ENCODE results near the gene RPS6KA2.

Gene RPS6KA2

DNA sequence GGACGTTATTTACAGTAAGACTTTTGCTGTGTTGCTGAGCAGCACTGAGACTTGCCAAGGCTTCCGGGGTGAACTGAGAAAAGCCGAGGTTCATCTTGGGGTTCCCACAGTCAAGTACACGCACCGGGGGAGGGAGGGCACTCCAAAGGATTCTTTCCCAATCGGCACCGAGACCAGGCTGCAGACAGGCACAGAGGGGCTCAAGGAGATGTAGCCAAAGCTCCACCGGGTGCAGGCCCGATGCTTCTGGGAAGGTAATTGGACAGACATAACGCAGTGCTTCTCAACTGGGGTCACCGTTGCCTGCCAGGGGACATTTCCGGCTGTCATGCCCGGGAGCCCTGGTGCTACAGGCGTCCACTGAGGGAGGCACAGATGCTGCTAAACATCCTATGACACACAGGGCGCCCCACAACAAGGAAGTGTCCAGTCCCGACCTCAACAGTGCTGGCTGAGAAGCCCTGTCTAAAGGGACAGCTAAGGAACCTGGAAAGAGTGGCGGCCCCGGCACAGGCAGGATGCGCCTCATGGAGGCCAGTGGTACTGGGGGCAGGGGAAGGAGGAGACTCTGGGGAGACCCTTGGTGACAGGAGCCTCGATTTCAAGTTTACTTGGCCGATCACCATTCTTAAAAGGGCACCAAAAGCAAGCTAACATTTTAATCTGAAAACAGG, 133.5 kb downstream of the RPS6KA2 start:
- no peak for DNase-seq (ENCODE audit: low read depth)
- TF ChIP-seq, protein P1, sequence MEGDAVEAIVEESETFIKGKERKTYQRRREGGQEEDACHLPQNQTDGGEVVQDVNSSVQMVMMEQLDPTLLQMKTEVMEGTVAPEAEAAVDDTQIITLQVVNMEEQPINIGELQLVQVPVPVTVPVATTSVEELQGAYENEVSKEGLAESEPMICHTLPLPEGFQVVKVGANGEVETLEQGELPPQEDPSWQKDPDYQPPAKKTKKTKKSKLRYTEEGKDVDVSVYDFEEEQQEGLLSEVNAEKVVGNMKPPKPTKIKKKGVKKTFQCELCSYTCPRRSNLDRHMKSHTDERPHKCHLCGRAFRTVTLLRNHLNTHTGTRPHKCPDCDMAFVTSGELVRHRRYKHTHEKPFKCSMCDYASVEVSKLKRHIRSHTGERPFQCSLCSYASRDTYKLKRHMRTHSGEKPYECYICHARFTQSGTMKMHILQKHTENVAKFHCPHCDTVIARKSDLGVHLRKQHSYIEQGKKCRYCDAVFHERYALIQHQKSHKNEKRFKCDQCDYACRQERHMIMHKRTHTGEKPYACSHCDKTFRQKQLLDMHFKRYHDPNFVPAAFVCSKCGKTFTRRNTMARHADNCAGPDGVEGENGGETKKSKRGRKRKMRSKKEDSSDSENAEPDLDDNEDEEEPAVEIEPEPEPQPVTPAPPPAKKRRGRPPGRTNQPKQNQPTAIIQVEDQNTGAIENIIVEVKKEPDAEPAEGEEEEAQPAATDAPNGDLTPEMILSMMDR (conservative IDR thresholded peaks at IDR 0.05; ENCODE audit: control insufficient read depth, insufficient read depth, low read depth, low read length) = no peak

DNA sequence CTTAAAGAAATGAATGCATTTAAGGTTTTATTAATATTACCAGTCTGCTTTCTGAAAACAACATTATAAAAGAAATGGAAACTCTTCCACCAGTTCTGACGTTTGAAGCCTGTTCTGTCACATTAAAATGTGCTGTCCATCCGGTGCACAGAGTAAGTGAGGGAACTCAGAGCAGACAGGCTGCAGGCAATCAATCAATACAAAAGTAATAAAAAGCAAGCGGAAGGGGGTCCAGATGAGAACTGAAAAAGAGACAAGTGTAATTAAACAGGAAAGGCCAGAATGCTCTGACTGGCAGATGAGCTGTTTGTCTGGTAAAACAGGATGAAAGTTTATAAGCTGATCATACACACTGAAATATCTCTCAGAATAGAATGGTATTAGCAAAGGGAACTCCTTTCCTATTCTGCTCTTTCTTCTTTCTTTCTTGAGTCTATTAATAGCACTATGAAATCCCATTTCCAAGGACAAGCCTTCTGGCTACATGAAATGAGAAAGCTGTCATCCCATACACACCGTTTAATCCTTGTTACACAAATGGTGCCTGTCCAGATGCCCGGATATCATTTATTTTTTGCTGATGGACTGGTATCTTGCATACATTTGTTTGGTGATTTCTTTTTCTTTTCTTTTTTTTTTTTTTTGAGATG, 134.8 kb downstream of the RPS6KA2 start:
- no peak for DNase-seq (ENCODE audit: low read depth)
- H3K4me3 ChIP-seq (ENCODE audit: control insufficient read depth, low read depth, low read length) = no peak overlapping the region
- TF ChIP-seq, protein P1 (conservative IDR thresholded peaks at IDR 0.05; ENCODE audit: control insufficient read depth, insufficient read depth, low read depth, low read length) = no peak

More for the DNA sequence above, 133.5 kb downstream of the RPS6KA2 start:
- H3K4me3 ChIP-seq (ENCODE audit: control insufficient read depth, low read depth, low read length) = no peak overlapping the region

DNA sequence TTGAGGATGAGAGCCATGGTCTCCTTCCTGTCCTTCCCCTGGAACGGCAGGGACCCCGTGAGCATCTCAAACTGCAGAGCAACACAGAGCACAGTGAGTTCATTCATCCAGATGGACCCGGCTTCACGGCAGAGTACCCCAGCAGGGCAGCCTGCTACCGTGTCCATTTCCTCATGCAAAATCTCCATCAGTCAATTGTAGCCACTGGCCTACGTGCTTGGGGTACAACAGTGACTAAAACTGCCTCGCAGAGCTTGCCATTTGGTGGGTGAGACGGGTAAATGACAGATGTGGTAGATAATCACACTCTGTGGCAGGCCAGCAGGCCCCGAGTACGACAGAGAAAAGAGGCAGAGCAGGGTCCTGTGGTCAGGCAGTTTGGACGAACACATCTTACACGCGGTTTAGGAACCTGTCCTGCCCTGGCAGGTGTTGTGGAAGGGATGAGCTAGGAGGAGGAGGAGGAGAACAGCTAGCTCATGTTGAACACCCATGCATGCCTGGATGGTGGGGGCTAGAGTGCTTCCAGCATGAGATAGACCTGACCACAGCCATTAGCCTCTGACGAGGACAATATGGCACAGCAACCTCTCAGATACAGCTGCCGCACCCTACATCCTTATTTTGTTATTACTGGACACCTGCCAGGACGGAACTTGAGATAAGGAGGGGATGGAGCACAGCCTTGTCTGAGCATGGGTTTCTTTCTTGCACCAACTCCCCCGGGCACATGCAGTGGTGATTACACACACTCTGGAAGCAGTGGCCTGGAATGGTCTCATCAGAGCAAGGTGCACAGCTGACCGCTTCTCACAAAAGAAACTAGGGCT, 136.2 kb downstream of the RPS6KA2 start:
- DNase-seq (ENCODE audit: low read depth) = peak; percentile 30
- no peak overlapping the region for H3K4me3 ChIP-seq (ENCODE audit: control insufficient read depth, low read depth, low read length)
- TF ChIP-seq, protein P1 (conservative IDR thresholded peaks at IDR 0.05; ENCODE audit: control insufficient read depth, insufficient read depth, low read depth, low read length) = no peak

DNA sequence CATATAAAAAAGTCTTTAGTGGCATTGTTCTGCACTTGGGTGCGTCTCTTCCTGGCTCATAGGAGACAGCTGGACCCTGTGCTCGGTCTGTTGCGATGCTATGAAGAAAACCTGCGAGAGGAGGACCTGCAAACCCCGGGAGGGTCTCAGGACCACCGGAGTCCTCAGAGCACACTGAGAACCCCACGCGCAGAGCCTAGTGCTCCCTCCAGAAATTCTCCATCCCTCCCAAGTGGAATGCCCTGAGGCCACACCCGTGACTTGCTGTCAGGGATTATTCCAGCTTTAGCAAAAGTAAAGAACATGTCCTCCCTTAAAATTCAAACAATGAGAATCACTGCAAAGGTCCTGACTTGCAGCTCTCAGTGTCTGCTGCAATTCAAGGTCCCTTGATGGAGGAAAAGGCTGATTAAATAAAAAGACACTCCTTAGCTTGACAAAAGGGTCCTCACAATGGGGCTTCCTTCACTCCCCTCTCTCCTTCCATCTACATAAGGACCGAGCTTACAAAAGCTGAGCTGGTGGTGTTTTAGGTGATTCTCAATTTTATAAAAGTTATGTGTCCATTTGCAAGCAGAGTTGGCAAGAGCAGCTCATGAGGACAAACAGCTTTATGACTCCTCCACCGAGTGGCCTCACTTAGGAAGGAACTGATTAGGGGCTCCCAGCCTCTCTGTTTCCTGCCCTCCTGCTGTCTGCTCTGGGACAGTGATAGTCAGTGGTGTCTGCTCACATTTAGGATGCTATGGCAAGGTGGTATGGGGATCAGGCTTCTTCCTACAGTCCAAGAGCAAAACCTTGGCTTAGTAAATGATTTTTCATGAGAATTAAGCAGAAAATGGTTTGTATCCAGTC, 137.5 kb downstream of the RPS6KA2 start:
- TF ChIP-seq, protein P1 (conservative IDR thresholded peaks at IDR 0.05; ENCODE audit: control insufficient read depth, insufficient read depth, low read depth, low read length) = no peak
- no peak for DNase-seq (ENCODE audit: low read depth)
- H3K4me3 ChIP-seq (ENCODE audit: control insufficient read depth, low read depth, low read length) = no peak overlapping the region

DNA sequence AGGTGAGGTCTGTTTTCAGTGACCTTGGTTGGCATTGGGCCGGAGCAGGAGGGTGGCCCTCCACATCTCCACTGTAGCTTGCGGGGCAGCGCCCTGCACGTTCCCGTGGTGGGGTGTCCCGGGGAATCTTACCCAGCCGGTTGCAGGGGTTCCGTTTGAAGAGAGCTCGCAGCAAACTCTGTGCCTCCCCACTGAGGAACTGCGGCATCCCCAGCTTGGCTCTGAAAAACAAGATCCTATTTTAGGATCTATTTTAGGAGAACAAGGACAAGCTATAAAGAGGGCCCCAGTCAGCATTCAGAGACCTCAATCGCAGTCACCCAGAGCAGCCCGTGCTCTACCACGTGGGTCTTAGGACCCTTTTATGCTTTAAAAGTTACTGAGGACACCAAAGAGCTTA, 138.3 kb downstream of the RPS6KA2 start:
- TF ChIP-seq, protein P1 (conservative IDR thresholded peaks at IDR 0.05; ENCODE audit: control insufficient read depth, insufficient read depth, low read depth, low read length) = no peak
- DNase-seq (ENCODE audit: low read depth) = no peak
- H3K4me3 ChIP-seq (ENCODE audit: control insufficient read depth, low read depth, low read length) = no peak overlapping the region

All from fibroblast of mammary gland (primary cell).